GM21723 (cell line): ENCODE measurements around the gene TNFRSF21.

Experiments
- ATAC-seq: cut with Tn5 transposase; IDR thresholded peaks from one replicate; pipeline ENCODE4 v1.9.1; 2021; ENCODE audit warnings: mild to moderate bottlenecking, moderate library complexity; ENCODE audit not compliant: unreplicated experiment

Gene TNFRSF21

GRCh38 chr6:47181681-47182080 is 128.0 kb downstream of the TNFRSF21 start:
- ATAC-seq = no peak
